ENCODE results near the gene RERE. TPM values are rescaled to one million over a fixed set of nuclear protein-coding genes. Genes with fewer than 3 reads are reported as not detected.

Gene RERE
- total and polyA plus RNA-seq, 2 experiments from 2014 or later, result 148 to 170 TPM

- TF ChIP-seq ZNF462 (CRISPR knock-in tag; IDR thresholded peaks at IDR 0.05), result no peak
These were observed 35.3 kb downstream of the RERE start (continued) for GRCh38 chr1:8782001-8782620.

GRCh38 chr1:8780405-8780804 lies 37.0 kb downstream of the RERE start:
- Histone ChIP-seq H3K27me3 (ENCODE audit: insufficient read depth) (no peaks in the 10 kb centered on the region), H2AFZ (no peak overlapping the region), H3K4me2 (no peak overlapping the region), H3K9me2 (ENCODE audit: insufficient read depth) (no peaks in the 10 kb centered on the region), H3K27ac (ENCODE audit: low read depth) (peak overlapping the region; percentile 60; the same call in 1 of the 2 replicates), H3F3A (replicated peaks; ENCODE audit: low read depth) (no peaks in the 10 kb centered on the region), H3K36me3 (ENCODE audit: insufficient read depth) (no peaks in the 10 kb centered on the region), H3K4me1 (ENCODE audit: insufficient read depth) (peaks cover 26% of the 10 kb centered on the region), H3K79me2 (replicated peaks; ENCODE audit: insufficient read depth) (peaks cover 96% of the 10 kb centered on the region), H4K20me1 (replicated peaks; ENCODE audit: insufficient read depth) (peaks cover 42% of the 10 kb centered on the region), H3K4me3 (no peak overlapping the region)
- H3K9me3 Mint-ChIP-seq, result no peaks in the 10 kb centered on the region
- no peaks in the 10 kb centered on the region for H3K36me3 Mint-ChIP-seq (ENCODE audit: low read depth)
- H3K27me3 Mint-ChIP-seq (ENCODE audit: insufficient read depth, low read depth, poor library complexity), result no peaks in the 10 kb centered on the region
- H3K4me3 Mint-ChIP-seq, result no peak overlapping the region
- DNase-seq (ENCODE audit: low spot score), result no peak
- no peak for ATAC-seq
- H3K4me1 Mint-ChIP-seq, result peaks cover 28% of the 10 kb centered on the region
- no peak overlapping the region for H3K27ac Mint-ChIP-seq
- TF ChIP-seq EZH2phosphoT487 (IDR thresholded peaks at IDR 0.05; ENCODE audit: unreplicated experiment), result no peak
- no peak for TF ChIP-seq STAT1 (IDR thresholded peaks at IDR 0.05; ENCODE audit: unreplicated experiment)
- no peak for TF ChIP-seq JUNB (IDR thresholded peaks at IDR 0.05; ENCODE audit: unreplicated experiment)
- TF ChIP-seq ZNF462 (CRISPR knock-in tag; IDR thresholded peaks at IDR 0.05), result no peak
- no peak for TF ChIP-seq EZH2 (IDR thresholded peaks at IDR 0.05; ENCODE audit: low read depth, unreplicated experiment)
- no peak for TF ChIP-seq CTCF (conservative IDR thresholded peaks at IDR 0.05; ENCODE audit: low read depth in 2 of 2)
- TF ChIP-seq ZNF331 (CRISPR knock-in tag; IDR thresholded peaks at IDR 0.05; ENCODE audit: low read depth), result no peak
